DND-41 (cell line): ENCODE measurements around the gene SLC12A8.

Experiments used
- EZH2 ChIP-seq: IDR thresholded peaks from 3 replicates; pipeline ENCODE4 v1.6.1; 2012; ENCODE audit warnings: borderline replicate concordance, low read depth, mild to moderate bottlenecking, moderate library complexity, low read length, inconsistent platforms; ENCODE audit not compliant: severe bottlenecking
- TF ChIP-seq, protein P1 (sequence below): IDR thresholded peaks from 2 replicates; pipeline ENCODE4 v1.5.1; 2012; ENCODE audit warnings: borderline replicate concordance, low read length, moderate library complexity, mild to moderate bottlenecking; ENCODE audit not compliant: poor library complexity, severe bottlenecking; ENCODE audit errors: extremely low read depth

DNA sequence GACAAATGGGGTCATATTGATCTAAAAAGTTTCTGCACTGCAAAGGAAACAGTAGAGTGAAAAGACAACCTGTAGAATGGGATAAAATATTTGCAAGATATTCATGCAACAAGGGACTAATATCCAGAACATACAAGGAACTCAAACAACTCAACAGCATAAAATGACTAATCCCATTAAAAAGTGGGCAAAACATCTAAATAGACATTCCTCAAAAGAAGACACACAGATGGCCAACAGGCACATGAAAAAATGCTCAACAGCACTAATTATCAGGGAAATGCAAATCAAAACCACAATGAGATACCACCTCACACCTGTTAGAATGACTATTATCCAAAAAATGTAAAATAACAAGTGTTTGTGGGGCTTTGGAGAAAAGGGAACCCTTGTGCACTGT is 8.8 kb downstream of the SLC12A8 start:
- TF ChIP-seq, protein P1, sequence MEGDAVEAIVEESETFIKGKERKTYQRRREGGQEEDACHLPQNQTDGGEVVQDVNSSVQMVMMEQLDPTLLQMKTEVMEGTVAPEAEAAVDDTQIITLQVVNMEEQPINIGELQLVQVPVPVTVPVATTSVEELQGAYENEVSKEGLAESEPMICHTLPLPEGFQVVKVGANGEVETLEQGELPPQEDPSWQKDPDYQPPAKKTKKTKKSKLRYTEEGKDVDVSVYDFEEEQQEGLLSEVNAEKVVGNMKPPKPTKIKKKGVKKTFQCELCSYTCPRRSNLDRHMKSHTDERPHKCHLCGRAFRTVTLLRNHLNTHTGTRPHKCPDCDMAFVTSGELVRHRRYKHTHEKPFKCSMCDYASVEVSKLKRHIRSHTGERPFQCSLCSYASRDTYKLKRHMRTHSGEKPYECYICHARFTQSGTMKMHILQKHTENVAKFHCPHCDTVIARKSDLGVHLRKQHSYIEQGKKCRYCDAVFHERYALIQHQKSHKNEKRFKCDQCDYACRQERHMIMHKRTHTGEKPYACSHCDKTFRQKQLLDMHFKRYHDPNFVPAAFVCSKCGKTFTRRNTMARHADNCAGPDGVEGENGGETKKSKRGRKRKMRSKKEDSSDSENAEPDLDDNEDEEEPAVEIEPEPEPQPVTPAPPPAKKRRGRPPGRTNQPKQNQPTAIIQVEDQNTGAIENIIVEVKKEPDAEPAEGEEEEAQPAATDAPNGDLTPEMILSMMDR: no peak
- TF ChIP-seq EZH2: no peak
